Brain microvascular endothelial cell (primary cell): ENCODE data around the gene NHLRC4.
A peak's percentile ranks its signal among the peaks of the same experiment; 100 is the strongest.

ENCODE experiments used
- DNase-seq: peaks from one replicate; pipeline ENCODE4 v3.0.0-alpha.2; 2020
- H3K27ac ChIP-seq: fragments of 250-450 bp; sonication (Bioruptor Pico); 2 replicates; pipeline ENCODE4 v1.5.1; 2020; ENCODE audit warnings: mild to moderate bottlenecking, moderate library complexity
- H3K27me3 ChIP-seq: fragments of 250-450 bp; sonication (Bioruptor Pico); replicated peaks from 2 replicates; pipeline ENCODE4 v1.5.1; 2020; ENCODE audit warnings: mild to moderate bottlenecking
- H3K36me3 ChIP-seq: fragments of 250-450 bp; sonication (Bioruptor Pico); replicated peaks from 2 replicates; pipeline ENCODE4 v1.5.1; 2020; ENCODE audit warnings: mild to moderate bottlenecking
- H3K4me3 ChIP-seq: 2 replicates; pipeline ENCODE4 v1.5.1; 2011; ENCODE audit warnings: low read depth, mild to moderate bottlenecking, control low read depth, low read length, moderate library complexity
- in situ Hi-C: cut with HindIII; loops from 2 replicates; pipeline ENCODE4 v1.10.0; 2017; ENCODE audit warnings: low sequenced_read_pairs, low pct_ligation_motif_present
- TF ChIP-seq, protein P1 (sequence below): IDR thresholded peaks from 2 replicates; pipeline ENCODE4 v1.5.1; 2011; ENCODE audit warnings: low read depth, mild to moderate bottlenecking, moderate library complexity, low read length, control low read depth, inconsistent platforms; ENCODE audit errors: missing control alignments

Gene NHLRC4

DNA sequence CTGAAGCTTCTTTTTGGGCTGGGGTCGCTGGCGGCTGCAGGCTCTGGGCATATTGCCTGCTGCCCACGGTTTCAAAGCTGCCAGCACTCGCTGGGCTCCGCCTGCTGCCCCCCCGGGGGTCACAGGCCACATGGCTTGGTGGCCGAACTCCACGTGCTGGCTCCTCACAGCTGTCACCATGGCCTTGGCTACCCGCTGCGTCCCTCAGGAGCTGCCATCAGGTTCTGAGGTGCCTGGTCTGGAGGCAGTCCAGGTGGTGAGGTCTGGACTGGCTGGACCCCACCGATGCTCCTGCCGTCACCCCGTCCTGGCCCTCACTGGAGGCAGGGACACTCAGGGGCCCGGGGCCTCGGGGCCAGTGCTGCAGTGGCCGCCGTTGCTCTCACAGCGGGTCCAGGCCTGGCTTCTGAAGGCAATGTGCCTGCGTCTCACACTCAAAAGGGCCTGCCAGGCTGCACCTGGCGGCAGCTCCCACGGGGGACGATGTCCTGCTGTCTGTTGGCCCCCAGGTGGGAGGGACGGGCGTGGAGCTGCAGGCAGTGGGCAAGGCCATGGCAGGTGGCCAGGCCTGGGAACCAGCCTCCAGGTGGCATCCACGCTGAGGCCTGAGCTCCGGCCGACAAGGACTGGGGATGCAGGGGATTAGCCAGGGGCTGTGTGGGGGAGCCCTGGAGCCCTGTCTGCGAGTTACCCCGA lies 26.0 kb upstream of the NHLRC4 start:
- peaks cover 8% of the 10 kb centered on the region for H3K36me3 ChIP-seq
- H3K4me3 ChIP-seq: no peak overlapping the region
- no peak for DNase-seq
- H3K27ac ChIP-seq: no peak overlapping the region
- H3K27me3 ChIP-seq: no peaks in the 10 kb centered on the region
- in situ Hi-C loops: no loop called here
- TF ChIP-seq, protein P1, sequence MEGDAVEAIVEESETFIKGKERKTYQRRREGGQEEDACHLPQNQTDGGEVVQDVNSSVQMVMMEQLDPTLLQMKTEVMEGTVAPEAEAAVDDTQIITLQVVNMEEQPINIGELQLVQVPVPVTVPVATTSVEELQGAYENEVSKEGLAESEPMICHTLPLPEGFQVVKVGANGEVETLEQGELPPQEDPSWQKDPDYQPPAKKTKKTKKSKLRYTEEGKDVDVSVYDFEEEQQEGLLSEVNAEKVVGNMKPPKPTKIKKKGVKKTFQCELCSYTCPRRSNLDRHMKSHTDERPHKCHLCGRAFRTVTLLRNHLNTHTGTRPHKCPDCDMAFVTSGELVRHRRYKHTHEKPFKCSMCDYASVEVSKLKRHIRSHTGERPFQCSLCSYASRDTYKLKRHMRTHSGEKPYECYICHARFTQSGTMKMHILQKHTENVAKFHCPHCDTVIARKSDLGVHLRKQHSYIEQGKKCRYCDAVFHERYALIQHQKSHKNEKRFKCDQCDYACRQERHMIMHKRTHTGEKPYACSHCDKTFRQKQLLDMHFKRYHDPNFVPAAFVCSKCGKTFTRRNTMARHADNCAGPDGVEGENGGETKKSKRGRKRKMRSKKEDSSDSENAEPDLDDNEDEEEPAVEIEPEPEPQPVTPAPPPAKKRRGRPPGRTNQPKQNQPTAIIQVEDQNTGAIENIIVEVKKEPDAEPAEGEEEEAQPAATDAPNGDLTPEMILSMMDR: no peak

DNA sequence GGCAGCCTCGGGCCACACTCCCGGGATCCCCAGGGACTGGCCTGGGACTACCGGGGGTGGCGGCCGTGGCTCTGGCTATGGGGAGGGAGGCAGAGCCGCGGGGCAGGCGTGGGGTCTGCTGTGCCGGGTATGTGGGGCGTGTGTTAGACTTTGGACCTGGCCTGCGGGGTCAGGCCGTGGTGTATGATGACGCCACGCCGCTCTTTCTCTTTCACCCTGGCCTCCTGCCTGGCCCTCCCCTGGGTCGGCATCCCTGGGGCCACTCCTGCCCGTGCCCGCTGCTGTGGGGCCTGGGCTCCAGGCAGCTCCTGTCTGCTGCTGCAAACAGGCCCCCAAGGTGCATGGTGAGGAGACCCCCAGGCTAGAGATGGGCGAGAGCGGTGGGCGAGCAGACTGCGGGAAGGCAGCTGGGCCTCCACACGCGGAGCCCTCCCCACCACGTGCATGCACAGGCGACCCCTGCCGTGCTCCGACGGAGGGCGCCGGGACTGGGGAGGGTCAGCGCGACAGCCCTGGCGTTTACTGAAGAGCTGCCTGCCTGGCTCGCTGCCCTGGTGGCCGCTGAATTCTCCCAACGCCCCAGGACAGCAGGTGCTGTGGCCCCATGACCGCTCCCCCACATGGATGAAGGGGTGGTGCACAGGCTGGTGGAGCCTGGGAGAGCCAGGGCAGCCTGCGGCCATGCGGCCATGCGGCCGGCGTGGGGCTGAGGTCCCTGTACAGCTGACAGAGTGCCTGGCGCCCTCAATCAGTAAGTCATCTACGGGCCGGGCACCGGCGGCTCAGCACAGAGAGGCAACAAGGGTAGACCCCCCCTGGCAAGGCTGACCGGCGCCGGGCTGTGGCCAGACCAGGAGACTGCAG lies 23.3 kb upstream of the NHLRC4 start:
- in situ Hi-C loops: no loop called here
- TF ChIP-seq, protein P1: no peak
- H3K4me3 ChIP-seq: no peak overlapping the region
- DNase-seq: no peak
- peaks cover 16% of the 10 kb centered on the region for H3K36me3 ChIP-seq
- no peaks in the 10 kb centered on the region for H3K27me3 ChIP-seq
- no peak overlapping the region for H3K27ac ChIP-seq

DNA sequence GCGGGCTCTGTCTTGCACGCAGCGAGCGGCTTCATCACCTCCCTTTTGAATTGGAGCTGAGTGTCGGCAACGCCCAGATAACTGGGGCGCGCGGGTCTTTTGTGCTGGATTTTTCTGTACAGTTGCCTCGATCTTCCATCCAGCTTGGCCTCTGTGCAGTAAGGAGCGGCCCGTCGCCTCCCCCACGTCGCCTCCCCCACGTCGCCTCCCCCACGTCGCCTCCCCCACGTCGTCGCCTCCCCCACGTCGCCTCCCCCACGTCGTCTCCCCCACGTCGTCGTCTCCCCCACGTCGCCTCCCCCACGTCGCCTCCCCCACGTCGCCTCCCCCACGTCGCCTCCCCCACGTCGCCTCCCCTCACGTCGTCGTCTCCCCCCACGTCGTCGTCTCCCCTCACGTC lies 22.3 kb upstream of the NHLRC4 start:
- TF ChIP-seq, protein P1: no peak
- Histone ChIP-seq H3K36me3 (peaks cover 21% of the 10 kb centered on the region), H3K4me3 (no peak overlapping the region), H3K27ac (no peak overlapping the region), H3K27me3 (no peaks in the 10 kb centered on the region)
- no peak for DNase-seq
- in situ Hi-C loops: no loop called here

DNA sequence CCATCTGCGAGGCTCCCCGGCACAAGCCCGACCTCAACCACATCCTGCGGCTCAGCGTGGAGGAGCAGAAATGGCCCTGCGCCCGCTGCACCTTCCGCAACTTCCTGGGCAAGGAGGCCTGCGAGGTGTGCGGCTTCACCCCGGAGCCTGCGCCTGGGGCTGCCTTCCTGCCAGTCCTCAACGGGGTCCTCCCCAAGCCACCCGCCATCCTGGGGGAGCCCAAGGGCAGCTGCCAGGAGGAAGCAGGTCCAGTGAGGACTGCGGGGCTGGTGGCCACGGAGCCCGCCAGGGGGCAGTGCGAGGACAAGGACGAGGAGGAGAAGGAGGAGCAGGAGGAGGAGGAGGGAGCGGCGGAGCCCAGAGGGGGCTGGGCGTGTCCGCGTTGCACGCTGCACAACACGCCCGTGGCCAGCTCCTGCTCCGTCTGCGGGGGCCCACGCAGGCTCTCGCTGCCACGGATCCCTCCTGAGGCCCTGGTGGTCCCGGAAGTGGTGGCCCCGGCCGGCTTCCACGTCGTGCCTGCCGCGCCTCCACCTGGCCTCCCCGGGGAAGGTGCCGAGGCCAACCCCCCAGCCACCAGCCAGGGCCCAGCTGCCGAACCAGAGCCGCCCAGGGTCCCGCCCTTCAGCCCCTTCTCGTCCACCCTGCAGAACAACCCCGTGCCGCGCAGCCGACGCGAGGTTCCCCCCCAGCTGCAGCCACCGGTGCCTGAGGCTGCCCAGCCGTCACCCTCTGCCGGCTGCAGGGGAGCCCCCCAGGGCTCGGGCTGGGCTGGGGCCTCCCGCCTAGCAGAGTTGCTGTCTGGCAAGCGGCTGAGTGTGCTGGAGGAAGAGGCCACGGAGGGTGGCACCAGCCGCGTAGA lies 19.7 kb upstream of the NHLRC4 start:
- no peaks in the 10 kb centered on the region for H3K27me3 ChIP-seq
- no peak for DNase-seq
- in situ Hi-C loops: no loop called here
- H3K4me3 ChIP-seq: no peak overlapping the region
- H3K27ac ChIP-seq: no peak overlapping the region
- peaks cover 32% of the 10 kb centered on the region for H3K36me3 ChIP-seq
- TF ChIP-seq, protein P1: peak; percentile 57

DNA sequence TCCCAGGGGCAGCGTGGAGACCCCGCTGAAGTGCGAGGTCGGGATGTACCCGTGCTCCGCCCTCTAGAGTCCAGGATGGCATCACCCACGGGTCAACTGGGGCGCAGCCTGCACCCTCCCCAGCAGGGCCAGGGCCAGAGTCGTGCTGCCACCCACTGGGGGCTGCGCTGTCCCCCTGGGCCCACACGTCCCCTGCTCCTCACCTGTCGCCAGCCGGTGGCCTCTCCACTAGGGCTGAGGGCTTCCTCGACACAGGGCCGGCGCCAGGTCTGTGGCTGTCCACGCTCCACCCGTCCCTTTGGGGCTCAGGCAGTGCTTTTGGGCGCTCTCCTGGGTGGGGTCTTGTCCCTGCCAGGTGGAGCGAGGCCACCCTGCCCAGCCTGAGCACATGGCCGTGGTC lies 18.2 kb upstream of the NHLRC4 start:
- no peak for DNase-seq
- TF ChIP-seq, protein P1: no peak
- Histone ChIP-seq H3K36me3 (peaks cover 35% of the 10 kb centered on the region), H3K27me3 (no peaks in the 10 kb centered on the region), H3K27ac (no peak overlapping the region), H3K4me3 (no peak overlapping the region)
- in situ Hi-C loops: no loop called here
